OCI-LY3 (cell line): ENCODE measurements around the gene CISD2.
"Not testable (repeated sequence)": the region's sequence is repeated elsewhere in the genome, so short reads cannot be mapped to it uniquely, and the experiment has no call there.

Experiments used
- H2AFZ ChIP-seq: fragments of 200-600, 300-600 bp; shearing (Covaris generic); 2 replicates; pipeline ENCODE4 v1.6.0; 2014; ENCODE audit warnings: antibody characterized with exemption, low read depth, low read length
- H3K27ac ChIP-seq: fragments of 200-600, 300-600 bp; sonication (generic); 2 replicates; pipeline ENCODE4 v1.5.1; 2014; ENCODE audit warnings: mild to moderate bottlenecking, low read length, moderate library complexity, mixed read lengths
- H3K27me3 ChIP-seq: fragments of 200-600, 300-600 bp; sonication (generic); 2 replicates; pipeline ENCODE4 v1.6.1; 2014; ENCODE audit warnings: low read depth, low read length, mixed read lengths
- H3K36me3 ChIP-seq: fragments of 200-600, 300-600 bp; sonication (generic); replicated peaks from 2 replicates; pipeline ENCODE3; 2014; ENCODE audit warnings: low read depth, low read length, mixed read lengths
- H3K4me1 ChIP-seq: fragments of 300-600, 200-600 bp; sonication (generic); 2 replicates; pipeline ENCODE4 v1.6.1; 2014; ENCODE audit warnings: low read length, mixed read lengths
- H3K4me2 ChIP-seq: fragments of 200-600, 300-600 bp; sonication (generic); 2 replicates; pipeline ENCODE4 v1.6.1; 2014; ENCODE audit warnings: low read length, mixed read lengths
- H3K4me3 ChIP-seq: fragments of 300-600, 200-600 bp; sonication (generic); 2 replicates; pipeline ENCODE4 v1.5.1; 2014; ENCODE audit warnings: antibody characterized with exemption, mild to moderate bottlenecking, low read length, moderate library complexity
- H3K79me2 ChIP-seq: fragments of 300-600, 200-600 bp; shearing (Covaris generic); 2 replicates; pipeline ENCODE4 v1.6.1; 2014; ENCODE audit warnings: mild to moderate bottlenecking, low read length, mixed read lengths
- H3K9ac ChIP-seq: fragments of 300-600, 200-600 bp; shearing (Covaris generic); 2 replicates; pipeline ENCODE4 v1.6.0; 2014; ENCODE audit warnings: mild to moderate bottlenecking, low read length, moderate library complexity
- H3K9me3 ChIP-seq: fragments of 200-600, 300-600 bp; shearing (Covaris generic); 2 replicates; pipeline ENCODE4 v1.6.1; 2014; ENCODE audit warnings: low read length, mixed read lengths; ENCODE audit not compliant: insufficient read depth
- H4K20me1 ChIP-seq: fragments of 200-600, 300-600 bp; sonication (generic); 2 replicates; pipeline ENCODE4 v1.6.1; 2016; ENCODE audit warnings: low read length, mixed read lengths; ENCODE audit not compliant: insufficient read depth
- CTCF ChIP-seq: fragments of 200-600, 300-600 bp; sonication (generic); IDR thresholded peaks from 2 replicates; pipeline ENCODE4 v1.5.1; 2014; ENCODE audit warnings: antibody characterized with exemption, low read length, low read depth
- EZH2phosphoT487 ChIP-seq: fragments of 200-600 bp; shearing (Covaris generic); IDR thresholded peaks from 2 replicates; pipeline ENCODE4 v1.6.1; 2018; ENCODE audit warnings: antibody characterized with exemption, mixed run types, low read depth

CISD2 gene

GRCh38 chr4:102862747-102863146 lies 6.0 kb upstream of the CISD2 start:
- Histone ChIP-seq H2AFZ (no peak overlapping the region), H3K4me1 (peaks cover 16% of the 10 kb centered on the region), H3K4me2 (no peak overlapping the region), H3K27ac (no peak overlapping the region), H4K20me1 (no peaks in the 10 kb centered on the region), H3K36me3 (peaks cover 56% of the 10 kb centered on the region), H3K79me2 (peaks cover 45% of the 10 kb centered on the region), H3K4me3 (no peak overlapping the region), H3K9me3 (peaks cover 16% of the 10 kb centered on the region; the same call in 1 of the 2 replicates), H3K27me3 (no peaks in the 10 kb centered on the region), H3K9ac (no peak overlapping the region)
- TF ChIP-seq EZH2phosphoT487 (no peak), CTCF (no peak)

- not testable (repeated sequence) for H3K4me3 ChIP-seq, H3K9ac ChIP-seq, H3K4me2 ChIP-seq, H2AFZ ChIP-seq, H3K27ac ChIP-seq, H4K20me1 ChIP-seq, H3K9me3 ChIP-seq, H3K27me3 ChIP-seq
- peaks cover 13% of the 10 kb centered on the region for H3K4me1 ChIP-seq
- peaks cover 45% of the 10 kb centered on the region for H3K36me3 ChIP-seq
- peaks cover 62% of the 10 kb centered on the region for H3K79me2 ChIP-seq
These were observed 3.5 kb upstream of the CISD2 start for GRCh38 chr4:102865327-102865726.

GRCh38 chr4:102867278-102868152 lies 1.3 kb upstream of the CISD2 start:
- peak overlapping the region; percentile 93 for H3K4me3 ChIP-seq
- peaks cover 24% of the 10 kb centered on the region for H3K4me1 ChIP-seq
- TF ChIP-seq EZH2phosphoT487 (no peak), CTCF (no peak)
- H4K20me1 ChIP-seq = no peaks in the 10 kb centered on the region
- H3K36me3 ChIP-seq = peaks cover 30% of the 10 kb centered on the region
- peaks cover 84% of the 10 kb centered on the region for H3K79me2 ChIP-seq
- no peaks in the 10 kb centered on the region for H3K27me3 ChIP-seq
- no peaks in the 10 kb centered on the region for H3K9me3 ChIP-seq
- H2AFZ ChIP-seq = no peak overlapping the region
- peak overlapping the region; percentile 78 for H3K9ac ChIP-seq
- peak overlapping the region; percentile 88 for H3K27ac ChIP-seq
- H3K4me2 ChIP-seq = peak overlapping the region; percentile 84

GRCh38 chr4:102868153-102868780 lies 525 bp upstream of the CISD2 start:
- Histone ChIP-seq H3K79me2 (peaks cover 90% of the 10 kb centered on the region), H4K20me1 (no peaks in the 10 kb centered on the region), H3K27ac (peak overlapping the region; percentile 88), H3K4me2 (peak overlapping the region; percentile 84), H2AFZ (peak overlapping the region; percentile 81), H3K4me1 (peaks cover 24% of the 10 kb centered on the region), H3K9me3 (no peaks in the 10 kb centered on the region), H3K9ac (peak overlapping the region; percentile 78), H3K36me3 (peaks cover 29% of the 10 kb centered on the region), H3K27me3 (no peaks in the 10 kb centered on the region), H3K4me3 (peak overlapping the region; percentile 93)
- TF ChIP-seq CTCF = no peak
- no peak for TF ChIP-seq EZH2phosphoT487
